Fibroblast of skin of left quadriceps (primary cell): ENCODE data around the gene SMAD6.
"Not testable (repeated sequence)": the region's sequence is repeated elsewhere in the genome, so short reads cannot be mapped to it uniquely, and the experiment has no call there.

Experiments
- DNase-seq, 2 experiments: peaks; one replicate each; pipeline ENCODE4 v3.0.0-alpha.2; 2013; ENCODE audit warnings: low read depth in 2 of 2

Gene SMAD6

DNA sequence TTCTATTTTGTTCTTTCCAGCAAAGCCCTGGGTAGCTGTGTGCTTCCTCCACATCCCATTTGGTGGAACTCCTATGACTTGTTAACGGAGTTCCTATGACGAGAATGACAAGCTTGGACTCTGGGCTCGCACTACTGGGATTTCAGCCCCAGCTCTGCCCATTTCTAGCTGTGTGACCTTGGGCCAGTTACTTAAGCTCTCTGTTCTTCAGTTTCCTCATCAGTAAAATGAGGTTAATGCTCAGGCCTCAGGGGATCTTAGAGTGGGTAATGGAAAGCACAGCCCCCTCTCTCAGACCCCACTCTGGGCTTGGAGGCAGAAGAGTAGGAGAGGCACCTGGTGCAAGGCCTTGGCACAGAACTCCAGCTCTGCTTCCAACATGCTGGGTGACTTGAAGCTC lies 123.1 kb downstream of the SMAD6 start:
- DNase-seq, result no peak

DNA sequence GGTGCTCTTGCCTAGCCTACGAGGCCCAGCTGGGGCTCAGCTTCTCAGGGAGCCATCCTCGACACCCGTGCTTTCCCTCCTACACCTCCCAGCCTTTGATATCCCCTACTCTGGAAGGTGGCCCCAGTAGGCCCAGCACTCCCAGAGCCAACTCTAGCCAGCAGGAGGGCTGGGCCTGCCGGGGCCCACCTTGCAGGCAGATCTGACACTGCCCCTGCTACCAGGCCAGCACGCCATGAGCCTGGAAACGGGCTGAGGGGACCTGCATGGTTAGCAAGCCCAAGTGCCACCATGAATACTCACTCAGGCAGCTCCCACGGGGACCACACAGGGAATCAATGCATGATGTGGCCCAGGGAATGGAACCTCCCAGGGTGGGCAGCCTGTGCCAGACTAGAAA lies 123.7 kb downstream of the SMAD6 start:
- DNase-seq, result no peak

DNA sequence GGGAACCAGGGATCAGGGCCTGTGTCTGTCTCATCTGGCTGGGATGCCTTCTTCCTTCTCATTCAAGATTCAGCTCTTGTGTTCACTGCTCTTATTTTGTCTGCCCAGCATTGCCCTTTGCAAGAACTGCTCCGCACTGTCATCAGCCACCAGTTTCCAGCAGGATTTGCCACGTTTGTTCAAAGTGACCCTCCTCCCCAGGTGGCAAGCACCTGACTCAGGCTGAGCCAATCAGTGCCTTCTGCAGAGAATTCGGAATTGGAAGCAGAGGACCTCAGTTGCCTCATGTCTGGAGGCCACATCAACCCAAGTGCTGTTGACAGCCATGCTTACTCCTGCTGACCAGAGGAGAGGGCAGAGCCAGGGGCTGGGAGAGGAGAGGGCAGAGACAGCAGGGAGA lies 124.5 kb downstream of the SMAD6 start:
- no peak for DNase-seq

DNA sequence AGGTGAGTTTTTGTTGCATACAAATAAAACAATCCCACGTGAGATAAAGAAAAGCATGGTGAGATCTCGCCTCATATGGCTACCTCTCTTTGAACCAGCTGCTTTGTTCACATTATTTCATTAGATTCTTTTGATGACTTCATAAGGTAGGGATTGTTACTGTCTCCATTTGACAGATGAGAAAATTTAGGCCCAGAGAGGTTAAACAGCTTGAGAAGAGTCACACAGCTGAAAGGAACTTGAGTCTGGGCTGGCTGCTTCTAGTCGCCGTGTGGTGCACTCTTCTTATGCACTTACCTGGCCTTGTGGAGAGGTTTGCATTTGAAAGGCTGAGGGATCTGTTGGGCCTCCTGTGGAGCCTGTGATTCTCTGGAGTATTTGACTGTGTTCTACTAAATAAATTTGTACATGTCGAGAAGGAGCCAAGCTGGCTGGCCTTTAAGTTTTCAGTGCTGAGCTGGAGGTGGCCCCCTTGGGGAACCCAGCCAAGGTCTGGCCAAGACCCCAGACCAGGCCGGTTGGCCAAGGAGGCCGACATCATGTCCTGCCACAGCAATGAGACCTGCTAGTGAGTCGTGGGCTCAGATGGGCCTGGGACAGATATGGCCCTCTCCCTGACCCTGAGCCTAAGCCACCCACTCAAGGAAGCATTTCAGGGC lies 125.1 kb downstream of the SMAD6 start:
- no peak for DNase-seq

DNA sequence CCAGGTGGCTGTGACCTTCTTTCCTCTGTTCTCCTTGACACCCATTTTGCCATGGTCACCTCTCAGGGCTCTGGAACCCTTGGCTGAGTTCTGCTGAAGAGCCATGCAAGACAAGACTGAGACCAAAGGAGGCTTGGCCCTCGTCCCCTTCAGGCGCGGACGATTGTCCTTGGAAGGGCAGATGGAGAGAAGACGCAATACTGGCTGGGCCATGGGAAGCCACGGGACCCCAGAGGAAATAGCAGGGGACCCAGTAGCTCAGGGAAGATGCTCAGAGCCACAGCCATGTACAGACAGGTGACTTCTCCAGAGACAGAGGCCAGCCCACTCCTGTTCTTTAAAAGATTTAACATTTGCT lies 125.6 kb downstream of the SMAD6 start:
- DNase-seq, result no peak

DNA sequence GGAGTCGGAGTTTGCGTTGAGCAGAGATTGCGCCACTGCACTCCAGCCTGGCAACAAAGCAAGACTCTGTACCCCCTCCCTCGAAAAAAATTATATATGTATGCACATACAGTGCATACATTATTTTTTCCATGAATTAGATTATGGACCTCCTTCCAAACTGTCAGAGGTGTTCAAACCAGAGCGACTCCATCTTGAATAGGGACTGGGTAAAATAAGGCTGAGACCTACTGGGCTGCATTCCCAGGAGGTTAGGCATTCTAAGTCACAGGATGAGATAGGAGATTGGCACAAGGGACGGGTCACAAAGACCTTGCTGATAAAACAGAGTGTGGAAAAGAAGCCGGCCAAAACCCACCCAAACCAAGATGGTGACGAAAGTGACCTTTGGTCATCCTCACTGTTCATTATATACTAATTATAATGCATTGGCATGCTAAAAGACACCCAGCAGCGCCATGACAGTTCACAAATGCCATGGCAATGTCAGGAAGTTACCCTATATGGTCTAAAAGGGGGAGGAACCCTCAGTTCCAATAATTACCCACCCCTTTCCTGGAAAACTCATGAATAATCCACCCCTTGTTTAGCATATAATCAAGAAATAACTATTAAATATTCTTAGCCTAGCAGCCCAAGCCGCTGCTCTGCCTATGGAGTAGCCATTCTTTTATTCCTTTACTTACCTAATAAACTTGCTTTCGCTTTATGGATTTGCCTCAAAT lies 126.9 kb downstream of the SMAD6 start:
- DNase-seq, result not testable (repeated sequence)

DNA sequence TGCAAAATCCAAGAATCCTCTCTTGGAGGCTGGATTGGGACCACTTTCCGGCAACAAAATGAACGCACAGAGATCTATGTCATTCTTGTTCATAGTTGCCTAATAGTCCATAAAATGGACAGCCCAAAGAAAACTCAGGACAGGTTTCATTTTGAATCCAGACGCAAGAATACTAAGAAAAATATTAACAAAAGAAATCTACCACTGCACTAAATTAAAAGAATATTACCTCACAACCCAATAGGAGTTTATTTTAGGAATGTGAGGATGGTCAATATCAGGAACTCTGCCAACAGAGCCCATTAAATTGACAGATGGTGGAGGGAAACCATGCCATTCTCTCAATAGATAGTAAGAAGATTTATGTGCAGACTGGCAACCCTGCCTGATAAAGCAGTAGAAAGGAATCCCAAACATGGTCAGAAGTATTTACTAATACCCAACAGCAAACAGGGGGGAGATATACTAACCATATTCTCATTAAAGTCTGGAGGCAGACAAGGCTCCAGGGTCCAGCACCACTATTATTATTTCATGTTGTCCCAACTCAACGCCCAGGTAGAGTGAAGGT lies 127.6 kb downstream of the SMAD6 start:
- DNase-seq, result no peak

DNA sequence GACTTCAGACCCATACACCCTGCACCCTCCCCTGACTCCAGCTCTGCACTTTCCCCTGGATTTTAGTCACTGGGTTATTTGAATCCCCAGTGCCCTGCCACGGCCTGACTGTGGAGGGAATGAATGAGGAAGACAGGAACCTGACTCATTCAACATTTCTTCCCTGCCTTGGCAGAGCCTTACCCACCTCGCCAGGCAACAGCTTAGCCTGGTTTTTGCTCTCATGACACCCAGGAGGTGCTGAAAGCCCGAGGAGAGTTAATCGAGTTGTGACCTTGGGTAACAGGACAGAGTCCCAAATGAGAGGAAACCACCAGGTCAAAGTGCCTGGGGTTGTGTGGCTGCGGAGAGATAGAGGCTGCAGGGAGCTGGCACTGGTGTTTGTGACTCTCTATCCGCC lies 128.3 kb downstream of the SMAD6 start:
- no peak for DNase-seq

DNA sequence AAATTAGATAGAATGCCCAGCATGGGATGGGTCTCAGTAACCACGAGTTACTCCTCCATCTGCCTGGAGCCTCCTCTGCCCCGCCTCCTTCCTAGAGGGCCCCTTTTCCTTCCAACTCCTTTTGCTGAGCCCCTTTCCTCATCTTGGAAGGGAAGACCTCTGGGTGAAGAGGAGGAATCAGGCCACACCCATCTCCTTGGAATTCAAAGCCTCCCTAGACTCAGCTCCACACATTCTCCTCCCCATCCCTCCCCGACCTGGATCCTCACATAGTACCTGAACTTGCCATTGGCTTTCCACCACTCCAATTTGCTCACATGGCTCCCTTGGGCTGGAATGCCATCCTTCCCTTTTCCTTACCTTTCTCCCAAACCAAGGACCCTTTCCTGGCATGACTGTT lies 128.8 kb downstream of the SMAD6 start:
- DNase-seq, result no peak

DNA sequence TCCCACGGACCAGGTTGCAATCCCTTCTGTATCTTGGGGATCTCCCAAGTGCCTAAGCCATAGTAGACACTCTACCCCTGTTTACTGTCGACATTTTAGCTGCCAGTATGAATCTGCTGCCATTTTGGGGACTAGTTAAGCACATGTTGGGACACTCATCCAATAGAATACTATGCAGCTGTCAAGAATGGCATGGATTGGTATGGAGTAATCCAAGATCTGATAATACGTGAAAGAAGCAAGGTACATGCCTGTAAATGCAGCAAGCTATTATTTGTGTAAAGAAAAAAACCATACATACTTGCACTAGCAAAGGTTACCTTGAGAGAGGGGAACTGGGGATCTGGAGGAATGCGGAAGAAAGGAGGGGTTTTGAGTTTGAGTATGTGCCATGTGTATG lies 129.3 kb downstream of the SMAD6 start:
- DNase-seq, result no peak

DNA sequence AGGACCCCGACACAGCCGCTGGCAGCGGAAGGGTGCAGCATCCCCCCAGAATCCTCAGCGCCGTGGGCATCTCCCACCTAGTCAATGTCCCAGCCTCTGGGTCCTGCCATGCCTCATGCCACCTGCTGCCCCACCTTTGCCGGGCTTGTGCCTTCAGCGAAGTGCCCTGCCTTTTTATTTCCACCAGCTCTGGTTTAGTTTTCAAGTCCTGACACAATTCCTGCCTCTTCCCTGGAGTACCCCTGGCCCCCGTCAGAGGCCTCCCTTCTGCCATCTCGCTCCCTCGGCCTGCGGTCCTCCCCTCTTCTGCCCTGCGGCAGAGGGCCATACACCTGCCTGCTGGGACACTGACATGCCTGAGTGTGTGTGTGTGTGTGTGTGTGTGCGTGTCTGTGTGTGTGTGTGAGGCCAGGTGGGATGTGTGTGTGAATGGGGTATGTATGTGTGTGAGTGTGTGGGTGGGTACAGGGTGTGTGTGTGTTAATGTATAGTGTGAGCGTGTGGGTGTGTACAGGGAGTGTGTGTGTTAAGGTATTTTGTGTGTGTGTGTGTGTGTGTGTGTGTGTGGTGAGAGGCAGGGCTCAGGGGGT lies 129.9 kb downstream of the SMAD6 start:
- no peak for DNase-seq
